ENCODE data around the gene TNS3. TPM values are rescaled to one million over a fixed set of nuclear protein-coding genes. Genes with fewer than 3 reads are reported as not detected.

Gene TNS3
- total and polyA plus RNA-seq, 9 of the 15 experiments (the other 6 are each of a cell fraction or from before 2014, with no cell fraction given) = 0.20 TPM; not detected in 8

DNA sequence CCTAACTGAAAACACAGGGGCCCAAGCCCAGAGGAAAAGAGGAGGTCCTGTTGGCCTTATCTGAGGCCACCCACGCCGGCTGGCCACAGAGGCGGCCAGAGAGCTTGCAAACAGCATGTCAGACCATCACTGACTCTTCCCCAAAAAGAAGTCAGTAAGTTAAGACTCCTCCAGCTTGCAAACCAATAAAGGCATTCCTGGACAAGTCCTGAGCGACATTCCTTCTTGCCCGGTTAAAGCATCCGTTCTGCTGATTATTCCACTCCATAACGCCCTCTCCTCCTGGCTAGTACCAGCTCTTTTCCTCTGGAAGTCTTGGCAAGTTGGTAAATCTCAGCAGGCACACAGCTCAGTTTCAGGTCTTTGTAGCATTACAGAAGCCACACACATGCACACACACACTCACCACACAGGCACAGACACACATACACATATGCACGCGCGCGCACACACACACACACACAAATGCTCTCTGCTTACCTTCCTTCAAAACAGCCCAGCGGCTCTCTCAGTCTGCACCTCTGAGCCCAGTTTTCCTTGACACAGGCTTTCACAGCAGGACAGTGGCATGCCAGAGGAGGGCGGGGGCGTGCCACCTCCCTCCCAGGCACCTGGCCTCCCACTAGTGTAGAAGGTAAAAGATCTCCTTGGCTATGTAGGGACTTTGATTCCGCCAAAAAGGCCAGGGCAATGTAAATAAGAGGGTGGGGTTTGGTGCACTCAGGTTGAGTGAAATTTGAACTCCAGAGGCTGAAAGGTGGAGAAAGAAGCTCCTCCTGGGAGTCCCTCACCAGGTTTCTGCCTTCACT, 201.4 kb downstream of the TNS3 start:
- peak; percentile 34; the same call in 1 of the 3 replicates for ATAC-seq
- no peak for FAIRE-seq

DNA sequence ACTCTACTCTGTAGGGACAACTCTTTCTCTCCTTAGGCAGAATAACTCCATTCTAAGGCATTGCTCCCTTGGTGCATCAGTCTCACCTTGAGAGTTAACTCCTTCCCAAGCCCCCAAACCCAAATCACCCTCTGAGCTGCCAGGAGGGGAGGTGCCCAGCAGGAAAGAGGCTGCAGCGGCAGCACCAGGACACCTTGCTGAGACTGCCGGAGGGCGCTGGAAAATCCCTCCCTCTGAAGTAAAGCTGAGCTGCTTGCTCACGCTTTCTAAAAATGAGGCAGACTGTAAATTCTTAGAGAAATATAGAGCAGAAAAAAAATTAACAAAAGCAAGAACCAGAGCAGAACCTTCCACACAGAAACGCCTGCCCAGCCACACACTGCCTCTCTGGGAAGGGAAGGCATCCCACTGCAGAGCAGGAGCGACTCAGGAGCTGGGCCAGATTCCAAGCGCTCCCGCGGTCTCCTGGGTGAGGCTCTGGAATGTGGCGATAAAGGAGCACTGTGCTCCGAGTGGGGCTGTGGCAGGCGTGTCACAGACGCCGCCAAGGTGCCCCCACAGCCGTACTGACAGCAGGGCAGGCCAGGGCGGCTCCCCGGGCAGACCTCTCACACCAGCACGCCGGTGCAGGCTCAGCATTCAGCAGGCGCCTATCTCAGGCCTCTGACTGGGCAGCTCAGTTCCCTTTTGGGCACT, 202.1 kb downstream of the TNS3 start:
- H2AFZ ChIP-seq (ENCODE audit: low read depth, low read length) = no peak overlapping the region
- H3K4me2 ChIP-seq (ENCODE audit: insufficient read depth, low read length) = no peak overlapping the region
- no peaks in the 10 kb centered on the region for H3K36me3 ChIP-seq (ENCODE audit: control insufficient read depth, insufficient read depth, low read length)
- H3K27ac ChIP-seq (ENCODE audit: extremely low read depth, low read depth, low read length) = no peak overlapping the region
- peaks cover 24 to 64% of the 10 kb centered on the region in 2 experiments for H3K27me3 ChIP-seq (ENCODE audit: control insufficient read depth in 2 of 2, insufficient read depth in 2 of 2, low read length in 2 of 2)
- no peak overlapping the region for H3K4me3 ChIP-seq
- ChIA-PET CTCF (ENCODE audit: low intra/inter-chr PET ratio) (no interaction called here), POLR2A (no interaction called here)
- under 1% methylated on average over 15 of the region's 20 CpGs for WGBS (ENCODE audit: insufficient coverage, low coverage, missing lambda C conversion rate)
- FAIRE-seq (no peak), ATAC-seq (no peak), DNase-seq (ENCODE audit: extremely low read depth in 1 of 4, low spot score in 3 of 4) (no peak)
- TF ChIP-seq ZKSCAN8 (CRISPR knock-in tag; IDR thresholded peaks at IDR 0.05) (peak; percentile 95), ZNF551 (CRISPR knock-in tag; IDR thresholded peaks at IDR 0.05) (no peak)
- H3K9me3 ChIP-seq (replicated peaks; ENCODE audit: control insufficient read depth, insufficient read depth, low read depth, low read length) = no peaks in the 10 kb centered on the region
- H4K20me1 ChIP-seq (replicated peaks; ENCODE audit: control insufficient read depth, insufficient read depth, low read length) = 0 out of 2 replicates have a peak, but pooled peaks cover 3% of the 10 kb centered on the region
- H3K79me2 ChIP-seq (ENCODE audit: control insufficient read depth, insufficient read depth, low read length) = no peaks in the 10 kb centered on the region
- H3K9me1 ChIP-seq (ENCODE audit: control insufficient read depth, insufficient read depth, low read length) = no peaks in the 10 kb centered on the region
- peaks cover 0 to 4% of the 10 kb centered on the region in 2 experiments; a peak in 3 of 5 replicates for H3K4me1 ChIP-seq (replicated peaks in 1 of 2; ENCODE audit: control insufficient read depth in 2 of 2, insufficient read depth in 2 of 2, low read length in 2 of 2)
- H3K9ac ChIP-seq (ENCODE audit: insufficient read depth in 1 of 2, low read depth in 2 of 2, low read length in 2 of 2) = no peak overlapping the region
- in situ Hi-C loops (cut with MboI) = no loop called here
- no TSS peak for BruUV-seq (replicated peaks)
- intact Hi-C loops (cut with micrococcal nuclease) = no loop called here

More for the DNA sequence above, 201.4 kb downstream of the TNS3 start:
- Histone ChIP-seq H3K36me3 (ENCODE audit: control insufficient read depth, insufficient read depth, low read length) (no peaks in the 10 kb centered on the region), H3K9me3 (replicated peaks; ENCODE audit: control insufficient read depth, insufficient read depth, low read depth, low read length) (no peaks in the 10 kb centered on the region), H3K27me3 (ENCODE audit: control insufficient read depth in 2 of 2, insufficient read depth in 2 of 2, low read length in 2 of 2) (peaks cover 24 to 69% of the 10 kb centered on the region in 2 experiments), H3K4me2 (ENCODE audit: insufficient read depth, low read length) (no peak overlapping the region), H3K9me1 (ENCODE audit: control insufficient read depth, insufficient read depth, low read length) (no peaks in the 10 kb centered on the region), H2AFZ (ENCODE audit: low read depth, low read length) (no peak overlapping the region), H3K9ac (ENCODE audit: insufficient read depth in 1 of 2, low read depth in 2 of 2, low read length in 2 of 2) (no peak overlapping the region), H3K27ac (ENCODE audit: extremely low read depth, low read depth, low read length) (no peak overlapping the region), H3K4me3 (no peak overlapping the region), H3K4me1 (replicated peaks in 1 of 2; ENCODE audit: control insufficient read depth in 2 of 2, insufficient read depth in 2 of 2, low read length in 2 of 2) (peaks cover 0 to 4% of the 10 kb centered on the region in 2 experiments; a peak in 3 of 5 replicates), H4K20me1 (replicated peaks; ENCODE audit: control insufficient read depth, insufficient read depth, low read length) (0 out of 2 replicates have a peak, but pooled peaks cover 3% of the 10 kb centered on the region), H3K79me2 (ENCODE audit: control insufficient read depth, insufficient read depth, low read length) (no peaks in the 10 kb centered on the region)
- intact Hi-C loops (cut with micrococcal nuclease) = no loop called here
- TF ChIP-seq ZEB2 (IDR thresholded peaks at IDR 0.05) = no peak
- TF ChIP-seq ZNF253 (CRISPR knock-in tag; conservative IDR thresholded peaks at IDR 0.05) = no peak
- no peak for TF ChIP-seq CBX8 (IDR thresholded peaks at IDR 0.05; ENCODE audit: borderline replicate concordance, extremely low read depth, low read depth, low read length, poor library complexity, severe bottlenecking)
- peak; percentile 41; the same call in 1 of the 2 replicates for TF ChIP-seq EGR1 (conservative IDR thresholded peaks at IDR 0.05)
- TF ChIP-seq ZKSCAN8 (CRISPR knock-in tag; IDR thresholded peaks at IDR 0.05) = peak; percentile 40
- no peak for TF ChIP-seq PPARD (CRISPR knock-in tag; IDR thresholded peaks at IDR 0.05)
- WGBS (ENCODE audit: insufficient coverage, low coverage, missing lambda C conversion rate) = 2% methylated on average over 14 of the region's 15 CpGs
- no TSS peak for BruUV-seq (replicated peaks)
- peak in 1 of 4 experiments; percentile 13 for DNase-seq (ENCODE audit: extremely low read depth in 1 of 4, low spot score in 3 of 4)
- CTCF ChIA-PET (ENCODE audit: low intra/inter-chr PET ratio) = no interaction called here
- POLR2A ChIA-PET = interaction anchor here (1.1 kb wide), 1 partner anchor 15 kb away, joined by 5 read pairs; no protein-coding TSS in a partner anchor
- in situ Hi-C loops (cut with MboI) = no loop called here
